HG02840 (cell line): ENCODE measurements around the gene ZBTB46.
"Not testable (repeated sequence)": the region's sequence is repeated elsewhere in the genome, so short reads cannot be mapped to it uniquely, and the experiment has no call there.

ENCODE experiments used
- ATAC-seq: cut with Tn5 transposase; IDR thresholded peaks from one replicate; pipeline ENCODE4 v1.9.1; 2021; ENCODE audit warnings: mild to moderate bottlenecking, moderate library complexity, moderate number of reproducible peaks; ENCODE audit not compliant: unreplicated experiment, low FRiP score

ZBTB46 gene

GRCh38 chr20:63859166-63859699 is 28.2 kb upstream of the ZBTB46 start:
- no peak for ATAC-seq

GRCh38 chr20:63858393-63859165 is 27.5 kb upstream of the ZBTB46 start:
- ATAC-seq = no peak

- no peak for ATAC-seq
These were observed 26.8 kb upstream of the ZBTB46 start for GRCh38 chr20:63857764-63858392.

- no peak for ATAC-seq
These were observed 25.0 kb upstream of the ZBTB46 start for GRCh38 chr20:63856098-63856511.

- ATAC-seq = no peak
These were observed 24.5 kb upstream of the ZBTB46 start for GRCh38 chr20:63855363-63856097.

- no peak for ATAC-seq
These were observed 23.8 kb upstream of the ZBTB46 start for GRCh38 chr20:63854766-63855362.

- no peak for ATAC-seq
These were observed 23.2 kb upstream of the ZBTB46 start for GRCh38 chr20:63854069-63854765.

GRCh38 chr20:63853733-63854068 is 22.6 kb upstream of the ZBTB46 start:
- ATAC-seq = not testable (repeated sequence)

GRCh38 chr20:63851548-63851943 is 20.5 kb upstream of the ZBTB46 start:
- not testable (repeated sequence) for ATAC-seq

- peak; percentile 74 for ATAC-seq
These were observed 19.9 kb upstream of the ZBTB46 start for GRCh38 chr20:63850689-63851547.

GRCh38 chr20:63848003-63848911 is 17.2 kb upstream of the ZBTB46 start:
- ATAC-seq = no peak

- ATAC-seq = no peak
These were observed 16.4 kb upstream of the ZBTB46 start for GRCh38 chr20:63847237-63848002.

GRCh38 chr20:63846888-63847236 is 15.8 kb upstream of the ZBTB46 start:
- ATAC-seq = no peak

GRCh38 chr20:63846128-63846771 is 15.2 kb upstream of the ZBTB46 start:
- ATAC-seq = no peak

GRCh38 chr20:63844511-63844991 is 13.5 kb upstream of the ZBTB46 start:
- ATAC-seq = no peak

- ATAC-seq = no peak
These were observed 12.7 kb upstream of the ZBTB46 start for GRCh38 chr20:63843778-63844177.

- no peak for ATAC-seq
These were observed 12.2 kb upstream of the ZBTB46 start for GRCh38 chr20:63843222-63843621.
